ENCODE results near the gene LRP3. TPM values are rescaled to one million over a fixed set of nuclear protein-coding genes. Genes with fewer than 3 reads are reported as not detected.

LRP3 gene
- total and polyA plus RNA-seq, 2 of the 13 experiments (the other 11 are each of a cell fraction or from before 2014, with no cell fraction given) = 17.6 to 51.6 TPM

- peak; percentile 81 for TF ChIP-seq MYPOP (CRISPR knock-in tag; IDR thresholded peaks at IDR 0.05)
- TF ChIP-seq, protein P1, sequence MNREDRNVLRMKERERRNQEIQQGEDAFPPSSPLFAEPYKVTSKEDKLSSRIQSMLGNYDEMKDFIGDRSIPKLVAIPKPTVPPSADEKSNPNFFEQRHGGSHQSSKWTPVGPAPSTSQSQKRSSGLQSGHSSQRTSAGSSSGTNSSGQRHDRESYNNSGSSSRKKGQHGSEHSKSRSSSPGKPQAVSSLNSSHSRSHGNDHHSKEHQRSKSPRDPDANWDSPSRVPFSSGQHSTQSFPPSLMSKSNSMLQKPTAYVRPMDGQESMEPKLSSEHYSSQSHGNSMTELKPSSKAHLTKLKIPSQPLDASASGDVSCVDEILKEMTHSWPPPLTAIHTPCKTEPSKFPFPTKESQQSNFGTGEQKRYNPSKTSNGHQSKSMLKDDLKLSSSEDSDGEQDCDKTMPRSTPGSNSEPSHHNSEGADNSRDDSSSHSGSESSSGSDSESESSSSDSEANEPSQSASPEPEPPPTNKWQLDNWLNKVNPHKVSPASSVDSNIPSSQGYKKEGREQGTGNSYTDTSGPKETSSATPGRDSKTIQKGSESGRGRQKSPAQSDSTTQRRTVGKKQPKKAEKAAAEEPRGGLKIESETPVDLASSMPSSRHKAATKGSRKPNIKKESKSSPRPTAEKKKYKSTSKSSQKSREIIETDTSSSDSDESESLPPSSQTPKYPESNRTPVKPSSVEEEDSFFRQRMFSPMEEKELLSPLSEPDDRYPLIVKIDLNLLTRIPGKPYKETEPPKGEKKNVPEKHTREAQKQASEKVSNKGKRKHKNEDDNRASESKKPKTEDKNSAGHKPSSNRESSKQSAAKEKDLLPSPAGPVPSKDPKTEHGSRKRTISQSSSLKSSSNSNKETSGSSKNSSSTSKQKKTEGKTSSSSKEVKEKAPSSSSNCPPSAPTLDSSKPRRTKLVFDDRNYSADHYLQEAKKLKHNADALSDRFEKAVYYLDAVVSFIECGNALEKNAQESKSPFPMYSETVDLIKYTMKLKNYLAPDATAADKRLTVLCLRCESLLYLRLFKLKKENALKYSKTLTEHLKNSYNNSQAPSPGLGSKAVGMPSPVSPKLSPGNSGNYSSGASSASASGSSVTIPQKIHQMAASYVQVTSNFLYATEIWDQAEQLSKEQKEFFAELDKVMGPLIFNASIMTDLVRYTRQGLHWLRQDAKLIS (CRISPR knock-in tag; IDR thresholded peaks at IDR 0.05) = no peak
- no peak for TF ChIP-seq ZNF101 (CRISPR knock-in tag; IDR thresholded peaks at IDR 0.05; ENCODE audit: borderline replicate concordance, low read depth)
- no peak; the same call in 1 of the 2 replicates for TF ChIP-seq ZNF34 (CRISPR knock-in tag; IDR thresholded peaks at IDR 0.05; ENCODE audit: borderline replicate concordance)
- TF ChIP-seq BHLHE40 (IDR thresholded peaks at IDR 0.05; ENCODE audit: low read length) = no peak
- no peak for TF ChIP-seq IKZF4 (CRISPR knock-in tag; IDR thresholded peaks at IDR 0.05; ENCODE audit: borderline replicate concordance, low read depth, not compliant biosample characterization)
- TF ChIP-seq, protein P2, sequence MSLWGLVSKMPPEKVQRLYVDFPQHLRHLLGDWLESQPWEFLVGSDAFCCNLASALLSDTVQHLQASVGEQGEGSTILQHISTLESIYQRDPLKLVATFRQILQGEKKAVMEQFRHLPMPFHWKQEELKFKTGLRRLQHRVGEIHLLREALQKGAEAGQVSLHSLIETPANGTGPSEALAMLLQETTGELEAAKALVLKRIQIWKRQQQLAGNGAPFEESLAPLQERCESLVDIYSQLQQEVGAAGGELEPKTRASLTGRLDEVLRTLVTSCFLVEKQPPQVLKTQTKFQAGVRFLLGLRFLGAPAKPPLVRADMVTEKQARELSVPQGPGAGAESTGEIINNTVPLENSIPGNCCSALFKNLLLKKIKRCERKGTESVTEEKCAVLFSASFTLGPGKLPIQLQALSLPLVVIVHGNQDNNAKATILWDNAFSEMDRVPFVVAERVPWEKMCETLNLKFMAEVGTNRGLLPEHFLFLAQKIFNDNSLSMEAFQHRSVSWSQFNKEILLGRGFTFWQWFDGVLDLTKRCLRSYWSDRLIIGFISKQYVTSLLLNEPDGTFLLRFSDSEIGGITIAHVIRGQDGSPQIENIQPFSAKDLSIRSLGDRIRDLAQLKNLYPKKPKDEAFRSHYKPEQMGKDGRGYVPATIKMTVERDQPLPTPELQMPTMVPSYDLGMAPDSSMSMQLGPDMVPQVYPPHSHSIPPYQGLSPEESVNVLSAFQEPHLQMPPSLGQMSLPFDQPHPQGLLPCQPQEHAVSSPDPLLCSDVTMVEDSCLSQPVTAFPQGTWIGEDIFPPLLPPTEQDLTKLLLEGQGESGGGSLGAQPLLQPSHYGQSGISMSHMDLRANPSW (CRISPR knock-in tag; IDR thresholded peaks at IDR 0.05; ENCODE audit: borderline replicate concordance) = peak; percentile 95
- TF ChIP-seq ZNF234 (CRISPR knock-in tag; conservative IDR thresholded peaks at IDR 0.05) = 0 out of 2 replicates have a peak, but pooled peaks have one; percentile 34
- TF ChIP-seq, protein P3, sequence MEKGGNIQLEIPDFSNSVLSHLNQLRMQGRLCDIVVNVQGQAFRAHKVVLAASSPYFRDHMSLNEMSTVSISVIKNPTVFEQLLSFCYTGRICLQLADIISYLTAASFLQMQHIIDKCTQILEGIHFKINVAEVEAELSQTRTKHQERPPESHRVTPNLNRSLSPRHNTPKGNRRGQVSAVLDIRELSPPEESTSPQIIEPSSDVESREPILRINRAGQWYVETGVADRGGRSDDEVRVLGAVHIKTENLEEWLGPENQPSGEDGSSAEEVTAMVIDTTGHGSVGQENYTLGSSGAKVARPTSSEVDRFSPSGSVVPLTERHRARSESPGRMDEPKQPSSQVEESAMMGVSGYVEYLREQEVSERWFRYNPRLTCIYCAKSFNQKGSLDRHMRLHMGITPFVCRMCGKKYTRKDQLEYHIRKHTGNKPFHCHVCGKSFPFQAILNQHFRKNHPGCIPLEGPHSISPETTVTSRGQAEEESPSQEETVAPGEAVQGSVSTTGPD (CRISPR knock-in tag; IDR thresholded peaks at IDR 0.05) = no peak
- TF ChIP-seq ZNF335 (CRISPR knock-in tag; IDR thresholded peaks at IDR 0.05) = 0 out of 2 replicates have a peak, but pooled peaks have one; percentile 65
- TF ChIP-seq, protein P4, sequence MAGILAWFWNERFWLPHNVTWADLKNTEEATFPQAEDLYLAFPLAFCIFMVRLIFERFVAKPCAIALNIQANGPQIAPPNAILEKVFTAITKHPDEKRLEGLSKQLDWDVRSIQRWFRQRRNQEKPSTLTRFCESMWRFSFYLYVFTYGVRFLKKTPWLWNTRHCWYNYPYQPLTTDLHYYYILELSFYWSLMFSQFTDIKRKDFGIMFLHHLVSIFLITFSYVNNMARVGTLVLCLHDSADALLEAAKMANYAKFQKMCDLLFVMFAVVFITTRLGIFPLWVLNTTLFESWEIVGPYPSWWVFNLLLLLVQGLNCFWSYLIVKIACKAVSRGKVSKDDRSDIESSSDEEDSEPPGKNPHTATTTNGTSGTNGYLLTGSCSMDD (CRISPR knock-in tag; IDR thresholded peaks at IDR 0.05) = no peak
- peak; percentile 72; the same call in 1 of the 2 replicates for TF ChIP-seq MYC (CRISPR knock-in tag; IDR thresholded peaks at IDR 0.05; ENCODE audit: borderline replicate concordance)
- no peak for TF ChIP-seq ZBTB42 (CRISPR knock-in tag; IDR thresholded peaks at IDR 0.05)
- no peak for TF ChIP-seq ZKSCAN1 (IDR thresholded peaks at IDR 0.05; ENCODE audit: low read length)
- peak; percentile 98 for TF ChIP-seq SP140L (CRISPR knock-in tag; IDR thresholded peaks at IDR 0.05; ENCODE audit: borderline replicate concordance)
- peak; percentile 93 for TF ChIP-seq ZNF547 (CRISPR knock-in tag; IDR thresholded peaks at IDR 0.05)
- peak; percentile 81; the same call in 1 of the 2 replicates for TF ChIP-seq SIN3A (IDR thresholded peaks at IDR 0.05; ENCODE audit: borderline replicate concordance, low read depth, low read length)
- TF ChIP-seq ZNF777 (CRISPR knock-in tag; IDR thresholded peaks at IDR 0.05) = no peak; the same call in none of the 2 replicates
These were observed 17.3 kb upstream of the LRP3 start (continued) for GRCh38 chr19:33176670-33177416.
